SK-N-SH (cell line): ENCODE measurements around the gene UFSP1.

Experiments
- CHD2 ChIP-seq: fragments of 150-350 bp; IDR thresholded peaks from 2 replicates; pipeline ENCODE4 v1.6.1; 2018; ENCODE audit warnings: low read length; ENCODE audit not compliant: partially characterized antibody
- CTCF ChIP-seq: fragments of 200-600 bp; sonication (generic); IDR thresholded peaks from 2 replicates; pipeline ENCODE4 v1.6.1; 2017; ENCODE audit warnings: antibody characterized with exemption, mild to moderate bottlenecking, moderate library complexity
- EP300 ChIP-seq, 2 experiments: IDR thresholded peaks; 2 replicates each; pipeline versions ENCODE4 v1.4.0 to v1.6.1; 2012; ENCODE audit warnings: borderline replicate concordance in 1 of 2, low read depth in 1 of 2, low read length in 1 of 2
- EZH2phosphoT487 ChIP-seq: fragments of 200-600 bp; sonication (generic); IDR thresholded peaks from 2 replicates; pipeline ENCODE4 v1.6.1; 2017; ENCODE audit warnings: low read depth, mixed run types, mild to moderate bottlenecking, antibody characterized with exemption, moderate library complexity, borderline replicate concordance
- FOSL2 ChIP-seq: IDR thresholded peaks from 2 replicates; pipeline ENCODE4 v1.4.0; 2012; ENCODE audit warnings: low read depth, mild to moderate bottlenecking, moderate library complexity, borderline replicate concordance
- GATA2 ChIP-seq: sonication (generic); formaldehyde crosslinking; IDR thresholded peaks from 2 replicates; pipeline ENCODE4 v1.5.0; 2020; ENCODE audit warnings: mild to moderate bottlenecking, missing genetic modification reagents
- SMC3 ChIP-seq: IDR thresholded peaks from 2 replicates; pipeline ENCODE4 v1.6.1; 2012; ENCODE audit warnings: low read depth, low read length, improper control_type of control experiment

GRCh38 chr7:100878685-100879084, 10.8 kb downstream of the UFSP1 start:
- no peak for TF ChIP-seq CTCF
- no peak for TF ChIP-seq EP300 (IDR thresholded peaks at IDR 0.05; ENCODE audit: borderline replicate concordance in 1 of 2, low read depth in 1 of 2, low read length in 1 of 2)
- no peak for TF ChIP-seq SMC3
- no peak for TF ChIP-seq EZH2phosphoT487
- no peak for TF ChIP-seq GATA2 (CRISPR knock-in tag)
- no peak for TF ChIP-seq CHD2
- no peak for TF ChIP-seq FOSL2
